GM23338 (cell line): ENCODE results near the gene HIF1AN.

Experiments
- CREB1 ChIP-seq: fragments of 250-450 bp; sonication (Bioruptor Pico); IDR thresholded peaks from 2 replicates; pipeline ENCODE4 v1.5.0; 2020; ENCODE audit warnings: low read depth, mild to moderate bottlenecking, moderate library complexity
- EZH2 ChIP-seq: fragments of 200-600 bp; sonication (generic); IDR thresholded peaks from one replicate; pipeline ENCODE4 v1.8.0; 2017; ENCODE audit warnings: antibody characterized with exemption, mild to moderate bottlenecking, low read depth; ENCODE audit not compliant: unreplicated experiment
- EZH2phosphoT487 ChIP-seq: fragments of 200-600 bp; sonication (generic); IDR thresholded peaks from one replicate; pipeline ENCODE4 v1.8.1; 2018; ENCODE audit warnings: antibody characterized with exemption; ENCODE audit not compliant: unreplicated experiment
- JUNB ChIP-seq: IDR thresholded peaks from one replicate; pipeline ENCODE4 v1.6.1; 2016; ENCODE audit warnings: antibody characterized with exemption; ENCODE audit not compliant: unreplicated experiment
- NANOG ChIP-seq: IDR thresholded peaks from 2 replicates; pipeline ENCODE4 v1.6.1; 2016; ENCODE audit warnings: antibody characterized with exemption, borderline replicate concordance
- POLR2AphosphoS5 ChIP-seq: IDR thresholded peaks from 2 replicates; pipeline ENCODE4 v1.6.1; 2016; ENCODE audit warnings: antibody characterized with exemption, low read depth
- STAT1 ChIP-seq: IDR thresholded peaks from one replicate; pipeline ENCODE4 v1.6.1; 2016; ENCODE audit warnings: antibody characterized with exemption; ENCODE audit not compliant: unreplicated experiment
- ZNF114 ChIP-seq: fragments of 250-450 bp; sonication (Bioruptor Pico); IDR thresholded peaks from 2 replicates; pipeline ENCODE4 v1.5.0; 2020; ENCODE audit warnings: mild to moderate bottlenecking, moderate library complexity
- ZNF331 ChIP-seq: fragments of 250-450 bp; sonication (Bioruptor Pico); IDR thresholded peaks from 2 replicates; pipeline ENCODE4 v1.5.0; 2020; ENCODE audit warnings: low read depth, mild to moderate bottlenecking, moderate library complexity
- TF ChIP-seq, protein P1 (sequence below), 2 experiments: fragments of 200-600 bp in 1 of 2; sonication (generic) in 1 of 2; conservative IDR thresholded peaks; 2 replicates each; pipeline versions ENCODE4 v1.5.1 to v1.6.1; 2016 to 2017; ENCODE audit warnings: antibody characterized with exemption in 2 of 2, low read depth in 2 of 2, mild to moderate bottlenecking in 2 of 2, moderate library complexity in 1 of 2
- TF ChIP-seq, protein P2 (sequence below): IDR thresholded peaks from one replicate; pipeline ENCODE4 v1.6.1; 2018; ENCODE audit warnings: antibody characterized with exemption; ENCODE audit not compliant: unreplicated experiment
- TF ChIP-seq, protein P3 (sequence below): fragments of 250-450 bp; sonication (Bioruptor Pico); IDR thresholded peaks from 2 replicates; pipeline ENCODE4 v1.5.0; 2020; ENCODE audit warnings: mild to moderate bottlenecking, moderate library complexity
- TF ChIP-seq, protein P4 (sequence below): IDR thresholded peaks from 2 replicates; pipeline ENCODE4 v1.6.1; 2016; ENCODE audit warnings: antibody characterized with exemption

DNA sequence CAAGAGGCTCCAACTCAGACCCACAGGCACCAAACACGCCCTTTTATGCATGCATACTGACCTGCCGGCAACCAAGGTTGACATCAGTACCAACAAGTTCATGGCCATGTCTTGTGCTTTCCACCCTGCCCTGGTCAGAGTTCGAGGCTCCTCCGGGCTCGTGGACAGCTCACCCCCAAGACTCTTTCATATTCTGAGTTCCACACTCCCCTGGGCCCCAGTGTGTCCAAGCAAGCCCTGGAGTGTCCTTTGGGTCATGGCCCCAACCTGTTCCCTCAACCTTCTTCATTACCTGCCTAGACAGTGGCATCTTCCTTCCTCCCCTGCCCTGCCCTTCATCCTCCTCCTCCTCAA lies 40.5 kb downstream of the HIF1AN start:
- TF ChIP-seq, protein P1, sequence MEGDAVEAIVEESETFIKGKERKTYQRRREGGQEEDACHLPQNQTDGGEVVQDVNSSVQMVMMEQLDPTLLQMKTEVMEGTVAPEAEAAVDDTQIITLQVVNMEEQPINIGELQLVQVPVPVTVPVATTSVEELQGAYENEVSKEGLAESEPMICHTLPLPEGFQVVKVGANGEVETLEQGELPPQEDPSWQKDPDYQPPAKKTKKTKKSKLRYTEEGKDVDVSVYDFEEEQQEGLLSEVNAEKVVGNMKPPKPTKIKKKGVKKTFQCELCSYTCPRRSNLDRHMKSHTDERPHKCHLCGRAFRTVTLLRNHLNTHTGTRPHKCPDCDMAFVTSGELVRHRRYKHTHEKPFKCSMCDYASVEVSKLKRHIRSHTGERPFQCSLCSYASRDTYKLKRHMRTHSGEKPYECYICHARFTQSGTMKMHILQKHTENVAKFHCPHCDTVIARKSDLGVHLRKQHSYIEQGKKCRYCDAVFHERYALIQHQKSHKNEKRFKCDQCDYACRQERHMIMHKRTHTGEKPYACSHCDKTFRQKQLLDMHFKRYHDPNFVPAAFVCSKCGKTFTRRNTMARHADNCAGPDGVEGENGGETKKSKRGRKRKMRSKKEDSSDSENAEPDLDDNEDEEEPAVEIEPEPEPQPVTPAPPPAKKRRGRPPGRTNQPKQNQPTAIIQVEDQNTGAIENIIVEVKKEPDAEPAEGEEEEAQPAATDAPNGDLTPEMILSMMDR (conservative IDR thresholded peaks at IDR 0.05; ENCODE audit: low read depth in 2 of 2), result no peak
- TF ChIP-seq POLR2AphosphoS5, result no peak
- TF ChIP-seq, protein P2, sequence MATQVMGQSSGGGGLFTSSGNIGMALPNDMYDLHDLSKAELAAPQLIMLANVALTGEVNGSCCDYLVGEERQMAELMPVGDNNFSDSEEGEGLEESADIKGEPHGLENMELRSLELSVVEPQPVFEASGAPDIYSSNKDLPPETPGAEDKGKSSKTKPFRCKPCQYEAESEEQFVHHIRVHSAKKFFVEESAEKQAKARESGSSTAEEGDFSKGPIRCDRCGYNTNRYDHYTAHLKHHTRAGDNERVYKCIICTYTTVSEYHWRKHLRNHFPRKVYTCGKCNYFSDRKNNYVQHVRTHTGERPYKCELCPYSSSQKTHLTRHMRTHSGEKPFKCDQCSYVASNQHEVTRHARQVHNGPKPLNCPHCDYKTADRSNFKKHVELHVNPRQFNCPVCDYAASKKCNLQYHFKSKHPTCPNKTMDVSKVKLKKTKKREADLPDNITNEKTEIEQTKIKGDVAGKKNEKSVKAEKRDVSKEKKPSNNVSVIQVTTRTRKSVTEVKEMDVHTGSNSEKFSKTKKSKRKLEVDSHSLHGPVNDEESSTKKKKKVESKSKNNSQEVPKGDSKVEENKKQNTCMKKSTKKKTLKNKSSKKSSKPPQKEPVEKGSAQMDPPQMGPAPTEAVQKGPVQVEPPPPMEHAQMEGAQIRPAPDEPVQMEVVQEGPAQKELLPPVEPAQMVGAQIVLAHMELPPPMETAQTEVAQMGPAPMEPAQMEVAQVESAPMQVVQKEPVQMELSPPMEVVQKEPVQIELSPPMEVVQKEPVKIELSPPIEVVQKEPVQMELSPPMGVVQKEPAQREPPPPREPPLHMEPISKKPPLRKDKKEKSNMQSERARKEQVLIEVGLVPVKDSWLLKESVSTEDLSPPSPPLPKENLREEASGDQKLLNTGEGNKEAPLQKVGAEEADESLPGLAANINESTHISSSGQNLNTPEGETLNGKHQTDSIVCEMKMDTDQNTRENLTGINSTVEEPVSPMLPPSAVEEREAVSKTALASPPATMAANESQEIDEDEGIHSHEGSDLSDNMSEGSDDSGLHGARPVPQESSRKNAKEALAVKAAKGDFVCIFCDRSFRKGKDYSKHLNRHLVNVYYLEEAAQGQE, result no peak
- TF ChIP-seq EZH2phosphoT487, result no peak
- TF ChIP-seq, protein P3, sequence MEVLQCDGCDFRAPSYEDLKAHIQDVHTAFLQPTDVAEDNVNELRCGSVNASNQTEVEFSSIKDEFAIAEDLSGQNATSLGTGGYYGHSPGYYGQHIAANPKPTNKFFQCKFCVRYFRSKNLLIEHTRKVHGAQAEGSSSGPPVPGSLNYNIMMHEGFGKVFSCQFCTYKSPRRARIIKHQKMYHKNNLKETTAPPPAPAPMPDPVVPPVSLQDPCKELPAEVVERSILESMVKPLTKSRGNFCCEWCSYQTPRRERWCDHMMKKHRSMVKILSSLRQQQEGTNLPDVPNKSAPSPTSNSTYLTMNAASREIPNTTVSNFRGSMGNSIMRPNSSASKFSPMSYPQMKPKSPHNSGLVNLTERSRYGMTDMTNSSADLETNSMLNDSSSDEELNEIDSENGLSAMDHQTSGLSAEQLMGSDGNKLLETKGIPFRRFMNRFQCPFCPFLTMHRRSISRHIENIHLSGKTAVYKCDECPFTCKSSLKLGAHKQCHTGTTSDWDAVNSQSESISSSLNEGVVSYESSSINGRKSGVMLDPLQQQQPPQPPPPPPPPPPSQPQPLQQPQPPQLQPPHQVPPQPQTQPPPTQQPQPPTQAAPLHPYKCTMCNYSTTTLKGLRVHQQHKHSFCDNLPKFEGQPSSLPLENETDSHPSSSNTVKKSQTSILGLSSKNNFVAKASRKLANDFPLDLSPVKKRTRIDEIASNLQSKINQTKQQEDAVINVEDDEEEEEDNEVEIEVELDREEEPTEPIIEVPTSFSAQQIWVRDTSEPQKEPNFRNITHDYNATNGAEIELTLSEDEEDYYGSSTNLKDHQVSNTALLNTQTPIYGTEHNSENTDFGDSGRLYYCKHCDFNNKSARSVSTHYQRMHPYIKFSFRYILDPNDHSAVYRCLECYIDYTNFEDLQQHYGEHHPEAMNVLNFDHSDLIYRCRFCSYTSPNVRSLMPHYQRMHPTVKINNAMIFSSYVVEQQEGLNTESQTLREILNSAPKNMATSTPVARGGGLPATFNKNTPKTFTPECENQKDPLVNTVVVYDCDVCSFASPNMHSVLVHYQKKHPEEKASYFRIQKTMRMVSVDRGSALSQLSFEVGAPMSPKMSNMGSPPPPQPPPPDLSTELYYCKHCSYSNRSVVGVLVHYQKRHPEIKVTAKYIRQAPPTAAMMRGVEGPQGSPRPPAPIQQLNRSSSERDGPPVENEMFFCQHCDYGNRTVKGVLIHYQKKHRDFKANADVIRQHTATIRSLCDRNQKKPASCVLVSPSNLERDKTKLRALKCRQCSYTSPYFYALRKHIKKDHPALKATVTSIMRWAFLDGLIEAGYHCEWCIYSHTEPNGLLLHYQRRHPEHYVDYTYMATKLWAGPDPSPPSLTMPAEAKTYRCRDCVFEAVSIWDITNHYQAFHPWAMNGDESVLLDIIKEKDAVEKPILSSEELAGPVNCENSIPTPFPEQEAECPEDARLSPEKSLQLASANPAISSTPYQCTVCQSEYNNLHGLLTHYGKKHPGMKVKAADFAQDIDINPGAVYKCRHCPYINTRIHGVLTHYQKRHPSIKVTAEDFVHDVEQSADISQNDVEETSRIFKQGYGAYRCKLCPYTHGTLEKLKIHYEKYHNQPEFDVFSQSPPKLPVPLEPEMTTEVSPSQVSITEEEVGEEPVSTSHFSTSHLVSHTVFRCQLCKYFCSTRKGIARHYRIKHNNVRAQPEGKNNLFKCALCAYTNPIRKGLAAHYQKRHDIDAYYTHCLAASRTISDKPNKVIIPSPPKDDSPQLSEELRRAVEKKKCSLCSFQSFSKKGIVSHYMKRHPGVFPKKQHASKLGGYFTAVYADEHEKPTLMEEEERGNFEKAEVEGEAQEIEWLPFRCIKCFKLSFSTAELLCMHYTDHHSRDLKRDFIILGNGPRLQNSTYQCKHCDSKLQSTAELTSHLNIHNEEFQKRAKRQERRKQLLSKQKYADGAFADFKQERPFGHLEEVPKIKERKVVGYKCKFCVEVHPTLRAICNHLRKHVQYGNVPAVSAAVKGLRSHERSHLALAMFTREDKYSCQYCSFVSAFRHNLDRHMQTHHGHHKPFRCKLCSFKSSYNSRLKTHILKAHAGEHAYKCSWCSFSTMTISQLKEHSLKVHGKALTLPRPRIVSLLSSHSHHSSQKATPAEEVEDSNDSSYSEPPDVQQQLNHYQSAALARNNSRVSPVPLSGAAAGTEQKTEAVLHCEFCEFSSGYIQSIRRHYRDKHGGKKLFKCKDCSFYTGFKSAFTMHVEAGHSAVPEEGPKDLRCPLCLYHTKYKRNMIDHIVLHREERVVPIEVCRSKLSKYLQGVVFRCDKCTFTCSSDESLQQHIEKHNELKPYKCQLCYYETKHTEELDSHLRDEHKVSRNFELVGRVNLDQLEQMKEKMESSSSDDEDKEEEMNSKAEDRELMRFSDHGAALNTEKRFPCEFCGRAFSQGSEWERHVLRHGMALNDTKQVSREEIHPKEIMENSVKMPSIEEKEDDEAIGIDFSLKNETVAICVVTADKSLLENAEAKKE (CRISPR knock-in tag), result no peak
- no peak for TF ChIP-seq NANOG
- no peak for TF ChIP-seq EZH2
- TF ChIP-seq, protein P4, sequence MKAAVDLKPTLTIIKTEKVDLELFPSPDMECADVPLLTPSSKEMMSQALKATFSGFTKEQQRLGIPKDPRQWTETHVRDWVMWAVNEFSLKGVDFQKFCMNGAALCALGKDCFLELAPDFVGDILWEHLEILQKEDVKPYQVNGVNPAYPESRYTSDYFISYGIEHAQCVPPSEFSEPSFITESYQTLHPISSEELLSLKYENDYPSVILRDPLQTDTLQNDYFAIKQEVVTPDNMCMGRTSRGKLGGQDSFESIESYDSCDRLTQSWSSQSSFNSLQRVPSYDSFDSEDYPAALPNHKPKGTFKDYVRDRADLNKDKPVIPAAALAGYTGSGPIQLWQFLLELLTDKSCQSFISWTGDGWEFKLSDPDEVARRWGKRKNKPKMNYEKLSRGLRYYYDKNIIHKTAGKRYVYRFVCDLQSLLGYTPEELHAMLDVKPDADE, result no peak
- no peak for TF ChIP-seq JUNB
- TF ChIP-seq CREB1 (CRISPR knock-in tag), result no peak
- TF ChIP-seq ZNF331 (CRISPR knock-in tag), result no peak
- TF ChIP-seq ZNF114 (CRISPR knock-in tag), result no peak
- no peak for TF ChIP-seq STAT1
